Pons (tissue), 1 donor: ENCODE data around the gene PLPP1.
"Not testable (repeated sequence)": the region's sequence is repeated elsewhere in the genome, so short reads cannot be mapped to it uniquely, and the experiment has no call there.

Experiments used
- DNase-seq: peaks from one replicate; pipeline ENCODE4 v3.0.0-alpha.2; 2016; ENCODE audit warnings: low spot score

Gene PLPP1

DNA sequence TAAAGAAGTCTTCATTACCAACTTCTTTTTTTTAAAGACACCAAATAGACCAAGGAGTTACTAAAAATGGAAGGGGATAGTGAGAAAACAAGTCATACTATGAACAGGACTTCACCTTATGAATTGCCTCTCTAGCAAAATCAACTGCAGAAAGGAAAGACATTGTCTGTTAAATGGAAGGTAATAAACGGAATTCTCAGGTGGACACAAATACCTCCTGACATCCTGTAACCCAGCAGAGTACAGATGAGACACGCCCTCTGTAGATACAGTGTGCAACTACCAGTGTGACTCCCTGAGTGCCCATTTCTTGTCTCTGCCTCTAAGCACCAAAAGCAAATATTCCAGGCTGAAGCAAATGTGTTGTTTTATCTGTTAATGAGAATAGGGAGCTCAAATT is 12.2 kb upstream of the PLPP1 start:
- no peak for DNase-seq

DNA sequence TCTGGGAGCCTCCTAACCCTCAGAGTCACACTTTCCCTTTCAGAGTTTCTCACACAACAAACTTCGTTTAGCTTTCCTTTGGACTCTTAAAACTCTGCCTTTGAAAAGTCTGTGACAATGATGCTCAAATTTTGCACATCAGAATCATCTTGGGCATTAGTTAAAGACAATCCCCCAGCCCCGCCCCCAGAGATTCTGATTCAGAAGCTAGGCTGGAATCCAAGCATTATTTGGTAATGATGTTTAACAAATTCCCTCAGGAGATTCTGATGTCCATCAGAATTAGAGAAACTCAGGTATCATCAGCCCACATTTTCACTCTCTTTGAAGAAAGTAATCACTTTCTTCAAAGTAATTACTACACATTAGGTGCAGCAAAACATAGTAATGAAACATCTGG is 9.6 kb upstream of the PLPP1 start:
- no peak for DNase-seq

DNA sequence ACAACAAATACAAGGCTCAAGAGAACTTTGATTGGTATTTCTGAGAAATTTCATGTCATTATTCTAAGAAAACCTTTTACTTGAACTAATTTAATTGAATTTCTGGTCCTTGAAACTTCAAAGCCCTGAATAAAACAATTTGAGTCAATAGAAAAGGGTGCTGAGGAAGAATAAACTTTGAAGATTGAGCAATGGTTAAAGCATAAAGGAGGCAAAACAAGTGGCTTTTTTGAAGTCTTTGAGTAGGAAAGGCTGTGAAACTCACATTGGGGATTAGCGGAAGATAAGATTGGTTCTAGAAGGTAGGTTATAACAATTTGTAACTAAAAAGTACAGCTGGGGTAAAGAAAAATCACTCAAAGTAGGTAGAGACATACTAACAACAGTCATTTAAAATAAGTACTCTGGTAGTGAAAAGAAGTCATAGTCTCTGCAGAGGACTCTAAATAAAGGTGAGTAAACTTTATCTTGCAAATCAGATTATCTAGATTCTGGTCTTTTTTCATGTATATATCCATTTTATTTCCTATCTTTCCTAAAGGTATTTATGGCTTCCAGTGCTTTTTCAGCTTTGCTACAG is 6.4 kb upstream of the PLPP1 start:
- DNase-seq = no peak

DNA sequence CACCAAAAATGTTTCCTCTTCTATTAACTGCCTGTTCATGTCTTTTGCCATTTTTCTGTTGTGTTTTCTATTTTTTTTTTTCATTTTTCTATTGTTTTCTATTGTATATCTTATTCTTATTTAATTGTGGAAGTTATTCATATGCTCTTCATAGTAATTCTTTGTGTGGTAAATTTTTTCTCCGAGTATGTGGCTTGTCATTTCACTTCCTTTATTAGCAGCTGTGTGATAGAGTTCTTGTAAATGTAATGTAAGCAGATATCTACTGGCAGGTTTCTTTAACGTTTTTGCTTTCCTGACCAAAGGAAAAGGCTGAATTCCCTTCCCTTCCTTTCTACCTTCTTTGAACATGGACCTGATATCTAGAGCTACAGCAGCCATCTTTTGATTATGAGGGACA is 5.8 kb upstream of the PLPP1 start:
- DNase-seq = no peak

DNA sequence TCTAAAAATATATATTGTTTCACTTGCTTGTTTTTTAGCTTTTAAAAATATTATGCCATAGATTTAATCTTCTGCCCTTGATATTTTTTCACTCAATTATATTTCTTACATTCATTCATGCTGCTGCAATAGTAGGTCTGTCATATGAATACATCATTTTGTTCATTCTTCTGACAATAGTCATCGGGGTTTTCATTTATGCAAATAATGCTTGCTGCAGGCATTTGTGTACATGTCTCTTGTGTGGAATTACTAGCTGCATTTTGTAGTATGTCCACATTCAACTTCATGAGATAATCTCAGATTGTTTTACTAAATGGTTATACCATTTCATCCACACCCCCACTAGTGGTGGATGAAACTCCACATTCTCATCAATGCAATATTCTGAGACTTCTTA is 5.3 kb upstream of the PLPP1 start:
- no peak for DNase-seq

DNA sequence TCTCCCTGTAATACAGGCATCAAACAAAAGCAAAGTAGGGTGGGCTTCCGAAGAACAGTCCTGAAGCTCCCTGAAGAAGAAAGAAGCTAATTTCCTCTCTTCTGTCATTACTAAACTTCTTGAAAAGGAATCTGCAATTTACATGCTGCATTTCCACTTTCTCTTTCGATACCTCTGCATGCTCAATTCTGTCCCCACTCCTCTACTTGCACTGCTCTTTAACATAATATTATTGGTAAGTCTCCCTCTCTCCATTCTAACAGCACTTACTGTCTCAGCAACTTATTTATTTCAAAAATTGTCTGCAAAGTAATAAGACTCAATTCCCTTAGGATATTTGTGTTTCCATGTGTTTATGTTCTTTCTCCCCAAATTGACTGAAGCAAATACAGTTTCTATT is 3.9 kb upstream of the PLPP1 start:
- DNase-seq = peak; percentile 42

DNA sequence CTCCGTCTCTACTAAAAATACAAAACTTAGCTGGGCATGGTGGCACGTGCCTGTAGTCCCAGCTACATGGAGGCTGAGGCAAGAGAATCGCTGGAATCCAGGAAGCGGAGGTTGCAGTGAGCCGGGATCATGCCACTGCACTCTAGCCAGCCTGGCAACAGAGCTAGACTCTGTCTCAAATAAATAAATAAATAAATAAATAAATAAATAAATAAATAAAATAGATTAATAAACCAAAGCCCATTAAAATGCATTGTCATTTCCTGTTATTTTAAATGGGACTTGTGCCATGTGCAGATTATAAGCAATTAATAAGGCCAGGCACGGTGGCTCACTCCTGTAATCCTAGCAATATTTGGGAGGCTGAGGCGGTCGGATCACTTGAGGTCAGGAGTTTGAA is 2.6 kb upstream of the PLPP1 start:
- not testable (repeated sequence) for DNase-seq

DNA sequence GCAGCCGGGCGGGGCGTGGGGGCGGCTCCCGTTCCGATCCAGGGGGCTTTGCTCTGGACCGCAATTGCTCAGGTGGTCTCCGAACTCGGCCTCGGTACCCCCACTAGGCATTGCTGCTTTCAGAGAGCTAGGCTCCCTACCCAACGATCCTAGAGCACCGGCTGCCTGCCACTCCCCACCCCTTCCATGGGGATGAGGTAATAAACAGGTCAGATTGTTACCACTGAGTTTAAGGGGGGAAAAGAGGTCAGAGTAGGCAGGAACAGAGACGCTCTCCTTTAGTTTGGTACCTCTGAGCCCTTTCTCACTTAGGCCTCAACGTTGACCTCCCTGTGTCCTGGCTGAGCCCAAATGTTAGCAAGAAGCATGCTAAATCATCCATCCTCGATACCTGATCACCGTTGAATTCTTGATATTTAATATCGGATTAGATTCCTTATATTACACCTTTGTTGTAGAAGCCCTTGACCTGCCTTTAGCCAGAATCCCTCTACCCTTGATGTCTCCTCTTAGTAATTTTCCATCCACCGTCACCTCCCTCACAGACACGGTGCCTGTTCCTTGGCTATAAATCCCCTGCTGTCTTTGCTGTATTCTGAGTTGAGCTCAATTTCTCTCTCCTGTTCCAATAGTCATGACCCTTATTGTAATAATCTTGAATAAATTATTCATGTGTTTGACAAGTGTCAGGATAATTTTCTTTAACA is 588 bp upstream of the PLPP1 start:
- DNase-seq = peak; percentile 67

DNA sequence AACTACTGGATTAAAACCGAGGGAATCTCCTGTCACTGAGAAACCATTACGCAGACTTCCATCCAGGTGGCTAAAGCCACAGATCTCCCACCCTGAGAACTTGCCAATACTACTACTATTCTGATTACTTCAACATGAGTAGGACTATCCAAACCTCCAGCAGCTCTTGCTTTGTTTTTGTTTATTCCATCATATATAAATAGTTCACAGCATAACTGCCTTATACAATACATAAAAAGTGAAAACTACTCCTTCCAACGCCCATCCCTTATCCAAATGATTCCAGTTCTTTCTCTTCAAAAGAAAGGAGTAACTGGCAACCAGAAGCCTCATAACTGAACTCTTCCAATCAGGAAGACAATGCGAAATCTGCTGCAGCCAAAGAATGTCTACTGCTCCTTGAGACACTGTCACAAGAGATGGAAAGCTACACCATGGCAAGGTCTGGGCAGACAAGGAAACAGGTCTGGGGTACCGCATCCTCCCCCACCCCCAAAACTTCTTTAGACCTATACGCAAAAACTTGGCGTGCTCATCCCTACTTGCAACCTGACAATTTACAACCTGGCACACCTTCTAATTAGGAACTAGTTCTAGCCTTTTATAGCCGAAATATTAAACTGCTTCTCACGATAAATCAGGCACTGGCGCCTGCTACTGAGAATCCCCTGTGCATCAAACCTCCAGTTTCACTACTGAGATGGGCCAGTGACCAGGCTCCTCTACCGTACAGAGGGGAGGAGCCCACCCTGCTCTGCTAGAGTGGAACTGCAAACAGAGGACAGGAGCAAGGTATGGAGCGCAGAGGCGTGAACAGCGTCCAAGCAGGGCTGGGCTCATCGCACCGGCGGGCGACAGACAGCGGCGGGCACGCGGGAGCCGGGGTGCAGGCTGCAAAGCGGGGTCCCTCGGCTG is 986 bp downstream of the PLPP1 start:
- DNase-seq = peak; percentile 51

DNA sequence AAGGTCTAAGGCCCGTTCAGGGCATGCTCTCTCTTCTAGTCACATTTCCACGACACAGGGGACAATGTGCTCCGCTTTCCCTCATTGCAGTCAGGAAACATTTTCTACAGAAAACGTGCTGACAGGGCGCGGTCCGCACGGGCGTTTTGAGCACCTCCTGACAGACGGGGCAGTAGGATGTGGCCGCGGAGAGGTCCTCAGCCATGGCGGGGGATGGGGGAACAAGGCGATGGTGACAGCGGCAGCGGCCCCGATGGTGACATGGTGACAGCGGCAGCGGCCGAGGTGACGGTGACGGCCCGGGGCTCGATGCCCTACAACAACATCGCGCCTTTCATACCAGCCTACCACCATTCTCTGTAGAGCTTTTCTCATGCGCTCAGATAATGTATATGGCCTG is 4.1 kb downstream of the PLPP1 start:
- no peak for DNase-seq

DNA sequence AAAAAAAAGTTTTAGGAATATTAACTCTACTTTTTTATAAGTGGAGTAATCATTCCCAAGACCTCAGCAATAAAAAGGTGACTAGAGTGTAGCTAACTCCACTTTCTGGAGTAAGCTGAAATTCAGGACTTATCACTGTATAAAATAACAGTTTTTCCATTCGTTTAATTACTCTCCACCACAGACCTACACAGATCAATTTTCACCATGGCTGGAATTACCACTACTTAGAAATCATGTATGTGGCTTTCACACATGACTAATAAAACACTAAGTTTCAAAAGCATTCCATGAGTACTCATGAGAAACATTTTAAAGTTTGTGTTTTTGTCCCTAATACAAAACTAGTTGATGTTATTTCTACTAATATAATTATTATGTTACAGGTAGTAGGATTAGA is 9.9 kb downstream of the PLPP1 start:
- DNase-seq = no peak

DNA sequence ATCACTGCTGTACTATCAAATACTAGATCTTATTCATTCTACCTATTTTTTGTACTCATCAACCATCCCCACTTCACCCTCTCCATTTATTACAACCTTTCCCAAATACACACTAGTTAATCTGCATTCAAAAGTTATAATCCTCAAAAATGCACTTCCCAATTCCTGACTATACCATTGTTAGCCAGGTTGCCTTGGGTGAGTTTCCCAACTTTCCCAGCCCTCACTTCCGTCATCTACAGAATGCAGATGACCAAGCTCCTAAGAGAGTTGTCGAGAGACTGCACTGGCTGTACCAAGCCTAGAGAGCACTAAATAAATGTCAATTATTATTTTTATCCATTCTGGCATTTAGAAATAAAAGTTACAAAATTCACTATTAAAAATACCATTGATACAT is 11.5 kb downstream of the PLPP1 start:
- no peak for DNase-seq

DNA sequence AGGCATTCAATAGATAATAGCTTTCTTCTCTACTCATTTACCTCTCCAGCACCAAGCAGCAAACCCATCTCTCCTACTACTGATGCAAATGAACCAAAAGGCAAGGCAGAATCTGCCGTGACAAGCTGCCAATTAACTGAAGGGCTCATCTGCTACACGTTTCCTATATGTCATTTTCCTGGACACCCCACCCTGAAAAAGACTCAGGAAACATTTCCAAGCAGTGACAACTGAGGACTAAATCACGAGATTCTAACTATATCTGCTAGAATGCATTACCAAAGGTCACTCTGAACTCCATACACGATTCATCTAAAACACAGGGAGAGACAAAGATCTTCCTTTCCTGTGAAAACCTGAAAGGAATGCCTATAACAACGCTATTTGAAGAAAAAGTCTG is 12.9 kb downstream of the PLPP1 start:
- DNase-seq = no peak

DNA sequence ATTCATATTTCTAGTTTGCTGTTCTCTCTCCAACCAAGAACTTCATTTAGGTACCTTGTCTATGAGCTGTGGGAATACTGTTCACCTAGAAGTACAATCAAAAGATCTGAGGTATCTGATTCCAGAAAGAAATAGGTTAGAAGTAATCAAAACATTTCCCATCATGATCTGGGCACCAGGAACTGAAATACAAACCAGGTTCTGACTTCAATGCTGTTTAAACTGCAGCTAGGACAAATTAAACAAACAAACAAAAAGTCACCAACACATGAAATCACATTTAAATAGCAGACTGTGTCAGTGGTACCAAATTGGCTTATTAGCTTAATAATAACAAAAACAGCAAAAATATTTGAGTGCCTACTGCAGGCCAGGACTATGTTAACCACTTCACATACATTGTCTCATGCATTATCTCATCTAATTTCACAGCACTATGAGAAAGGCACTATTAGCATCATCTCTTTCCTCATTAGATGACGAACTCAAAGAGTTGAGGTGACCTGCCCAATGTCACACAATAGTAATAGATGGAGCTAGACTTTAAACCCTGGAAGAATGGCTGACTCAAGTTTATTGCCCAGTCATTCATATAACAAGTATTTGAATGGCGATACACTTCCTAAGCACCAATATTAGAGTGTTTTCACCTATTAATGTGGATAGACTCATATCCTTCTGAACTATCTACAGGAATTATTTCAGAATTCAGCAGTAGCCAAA is 14.5 kb downstream of the PLPP1 start:
- DNase-seq = no peak

DNA sequence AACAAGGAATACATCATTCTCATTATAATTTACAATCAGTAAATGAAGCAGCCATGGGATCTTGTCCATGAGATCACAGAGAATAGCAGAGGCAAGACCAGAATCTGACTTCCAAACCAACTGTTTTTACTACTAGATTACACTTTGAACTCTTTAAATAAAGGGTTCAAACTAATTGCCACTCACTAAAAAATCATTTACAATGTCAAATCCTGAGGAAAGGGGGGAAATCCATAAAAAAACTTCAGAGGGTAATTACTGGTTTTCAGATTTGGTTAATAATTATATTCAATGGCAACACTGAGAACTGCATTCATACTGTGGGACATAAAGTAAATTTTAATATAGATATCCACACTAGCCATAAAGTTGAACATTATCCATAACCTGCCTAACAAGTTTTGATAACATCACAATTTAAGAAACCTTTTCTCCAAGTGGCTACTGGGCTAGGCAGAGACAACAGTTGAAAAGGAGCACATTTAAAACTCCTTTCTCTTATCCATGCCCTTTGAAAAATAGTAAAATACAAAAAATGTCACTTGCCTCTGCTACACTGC is 15.9 kb downstream of the PLPP1 start:
- DNase-seq = no peak

DNA sequence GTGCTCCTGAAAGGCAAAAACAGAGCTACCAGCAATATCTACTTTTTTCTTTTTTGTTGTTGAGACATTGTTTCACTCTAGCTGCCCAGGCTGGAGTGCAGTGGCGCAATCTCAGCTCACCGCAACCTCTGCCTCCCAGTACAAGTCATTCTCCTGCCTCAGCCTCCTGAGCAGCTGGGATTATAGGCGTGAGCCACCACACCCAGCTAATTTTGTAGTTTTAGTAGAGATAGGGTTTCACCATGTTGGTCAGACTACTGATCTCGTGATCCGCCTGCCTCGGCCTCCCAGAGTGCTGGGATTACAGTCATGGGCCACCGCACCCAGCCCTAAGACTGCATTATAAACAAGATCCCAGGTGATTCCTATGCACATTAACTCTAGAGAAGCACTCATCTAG is 17.0 kb downstream of the PLPP1 start:
- no peak for DNase-seq

DNA sequence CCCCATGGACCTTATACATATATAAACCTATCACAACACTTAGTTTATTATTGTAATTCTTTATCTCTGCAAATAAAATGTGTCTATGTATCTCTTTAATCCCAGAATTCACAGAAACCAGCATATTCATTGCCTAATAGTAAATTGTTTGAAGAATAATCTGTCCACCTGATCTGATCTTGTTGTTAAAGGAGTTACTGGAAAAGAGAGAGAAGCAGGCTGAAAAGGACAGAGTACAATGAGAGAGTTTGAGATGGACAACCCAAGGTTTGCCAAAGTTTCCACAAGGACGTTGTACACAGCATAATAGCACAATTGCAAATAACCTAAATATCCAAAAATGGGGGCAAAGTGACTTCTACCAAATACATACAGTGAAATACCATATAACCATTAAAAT is 23.8 kb downstream of the PLPP1 start:
- DNase-seq = no peak

DNA sequence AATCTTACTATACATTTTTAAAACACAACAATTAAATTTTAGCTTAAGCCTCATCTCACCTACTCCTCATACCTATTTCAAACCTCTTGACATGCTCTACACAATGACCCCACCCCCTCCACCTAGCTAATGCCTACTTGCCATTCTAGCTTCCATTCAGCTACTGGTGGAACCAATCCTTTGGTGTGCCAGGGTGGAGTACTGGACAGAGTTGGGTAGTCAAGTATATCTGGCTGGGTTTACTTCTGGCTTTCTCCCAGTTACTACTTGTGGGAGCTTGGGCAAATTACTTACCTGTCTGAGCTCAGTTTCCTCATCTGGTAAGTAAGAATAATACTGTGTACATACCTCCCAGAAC is 24.3 kb downstream of the PLPP1 start:
- DNase-seq = no peak

DNA sequence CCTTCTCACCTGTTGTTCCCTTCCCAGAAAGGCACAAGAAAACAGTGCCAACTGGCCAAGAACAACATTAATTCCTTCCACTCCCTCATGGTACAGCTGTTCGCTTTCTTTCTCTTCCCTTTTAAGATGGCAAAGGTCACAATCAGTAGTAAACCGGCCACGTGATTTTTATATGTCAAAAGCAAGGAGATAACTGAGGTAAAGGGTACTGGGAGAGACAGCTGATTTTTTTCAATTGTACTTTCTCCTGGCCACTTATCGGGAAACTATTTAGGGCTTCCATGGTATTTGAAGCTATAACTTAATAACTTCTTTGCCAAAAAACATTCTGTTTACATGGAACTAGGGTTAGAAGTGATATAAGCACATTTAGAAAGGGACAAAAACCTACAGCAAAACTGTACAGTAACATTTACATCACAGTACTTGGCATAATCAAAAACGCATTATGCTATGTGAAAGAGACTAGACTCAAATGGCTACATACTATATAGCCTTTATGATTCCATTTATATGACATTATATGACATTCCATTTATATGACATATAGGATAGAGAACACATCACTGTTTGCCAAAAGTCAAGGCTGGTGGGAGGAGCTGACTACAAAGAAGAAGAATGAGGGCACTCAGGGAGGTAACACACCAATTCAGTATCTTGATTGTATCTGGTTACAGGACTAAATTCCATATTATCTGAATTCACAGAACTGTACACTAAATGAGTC is 24.8 kb downstream of the PLPP1 start:
- DNase-seq = no peak

DNA sequence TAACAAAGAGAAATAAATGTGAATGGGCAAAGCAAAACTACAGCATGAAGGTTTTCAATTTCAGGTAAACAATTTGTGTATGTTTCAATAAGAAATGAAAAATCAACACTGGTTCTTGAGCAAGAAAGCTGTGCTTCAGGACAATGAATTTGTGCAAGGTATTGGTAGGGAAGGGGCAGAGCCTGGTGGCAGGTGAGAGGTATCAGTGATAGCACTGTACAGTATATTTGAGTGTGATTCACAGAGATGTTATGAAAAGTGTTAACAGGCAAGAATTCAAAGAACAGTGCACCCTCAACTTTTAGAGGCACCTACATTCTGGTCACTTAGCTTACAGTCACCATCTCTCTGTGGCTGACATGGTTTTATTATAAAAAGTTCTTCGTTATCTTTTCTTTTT is 25.7 kb downstream of the PLPP1 start:
- no peak for DNase-seq

DNA sequence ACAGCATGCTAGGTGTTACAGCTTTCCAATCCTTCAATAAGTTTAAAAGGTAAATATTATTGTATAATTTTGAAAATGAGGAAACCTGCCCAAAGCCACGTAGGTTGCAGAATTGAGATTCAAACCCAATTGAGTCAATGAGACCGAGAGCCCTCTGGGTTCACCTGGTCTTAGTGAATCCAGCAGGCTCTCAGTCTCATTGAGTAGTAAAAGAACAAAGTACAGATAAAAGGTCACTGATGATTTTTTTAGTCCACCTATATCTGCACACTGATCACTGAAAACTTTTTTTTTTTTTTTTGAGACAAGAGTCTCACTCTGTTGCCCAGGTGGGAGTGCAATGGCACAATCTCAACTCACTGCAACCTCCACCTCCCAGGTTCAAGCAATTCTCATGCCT is 27.2 kb downstream of the PLPP1 start:
- DNase-seq = no peak

DNA sequence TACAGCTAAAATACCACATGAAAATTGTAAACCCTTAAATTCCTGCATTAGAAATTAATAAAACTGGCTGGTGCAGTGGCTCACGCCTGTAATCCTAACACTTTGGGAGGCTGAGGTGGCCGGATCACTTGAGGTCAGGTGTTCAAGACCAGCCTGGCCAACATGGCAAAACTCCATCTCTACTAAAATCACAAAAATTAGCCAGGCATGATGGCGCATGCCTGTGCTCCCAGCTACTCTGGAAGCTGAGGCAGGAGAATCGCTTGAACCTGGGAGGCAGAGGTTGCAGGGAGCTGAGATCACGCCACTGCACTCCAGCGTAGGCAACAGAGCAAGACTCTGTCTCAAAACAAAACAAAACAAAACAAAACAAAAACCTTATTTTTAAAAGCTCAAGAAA is 29.1 kb downstream of the PLPP1 start:
- not testable (repeated sequence) for DNase-seq
